Measurements from ENCODE around the gene PTPRD.

DNA sequence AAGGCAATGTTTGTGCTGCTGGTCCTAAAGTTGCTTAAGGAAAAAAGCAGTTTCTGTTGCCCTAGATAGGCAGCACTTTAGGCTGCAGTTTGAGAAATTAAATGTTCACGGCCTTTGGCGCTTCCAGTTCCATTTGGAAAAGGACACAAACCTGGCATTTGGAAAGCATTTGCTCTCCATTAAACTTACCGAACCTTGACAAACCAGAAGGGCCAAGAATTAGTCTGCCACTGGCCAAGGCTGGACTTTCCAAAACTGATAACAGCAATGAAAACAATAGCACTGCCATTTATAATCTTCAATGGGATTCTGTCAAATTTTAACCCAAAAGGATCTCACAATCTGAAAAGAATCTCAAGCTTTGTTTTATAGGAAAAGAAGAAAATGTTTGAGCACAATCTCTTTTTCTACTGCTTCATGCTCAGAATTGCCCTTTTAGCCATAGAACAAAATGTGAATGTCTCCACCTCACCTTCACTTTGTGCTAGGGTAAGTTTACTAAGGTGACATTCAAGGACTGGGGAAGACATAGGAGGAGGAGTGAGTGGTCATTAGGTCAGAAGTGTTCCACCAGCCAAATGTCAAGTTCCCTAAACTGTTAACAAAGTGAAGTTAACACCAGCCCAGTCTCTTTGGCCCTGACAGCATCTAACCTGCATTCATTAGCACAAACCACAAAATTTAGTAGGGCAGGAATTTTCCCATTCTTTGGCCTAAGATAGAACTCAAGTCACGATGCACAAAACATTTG is 2229.8 kb downstream of the PTPRD start:
- no peak for TF ChIP-seq REST (IDR thresholded peaks at IDR 0.05; ENCODE audit: insufficient read depth in 1 of 2, low read depth in 2 of 2, low read length in 1 of 2)
- TF ChIP-seq, protein P1, sequence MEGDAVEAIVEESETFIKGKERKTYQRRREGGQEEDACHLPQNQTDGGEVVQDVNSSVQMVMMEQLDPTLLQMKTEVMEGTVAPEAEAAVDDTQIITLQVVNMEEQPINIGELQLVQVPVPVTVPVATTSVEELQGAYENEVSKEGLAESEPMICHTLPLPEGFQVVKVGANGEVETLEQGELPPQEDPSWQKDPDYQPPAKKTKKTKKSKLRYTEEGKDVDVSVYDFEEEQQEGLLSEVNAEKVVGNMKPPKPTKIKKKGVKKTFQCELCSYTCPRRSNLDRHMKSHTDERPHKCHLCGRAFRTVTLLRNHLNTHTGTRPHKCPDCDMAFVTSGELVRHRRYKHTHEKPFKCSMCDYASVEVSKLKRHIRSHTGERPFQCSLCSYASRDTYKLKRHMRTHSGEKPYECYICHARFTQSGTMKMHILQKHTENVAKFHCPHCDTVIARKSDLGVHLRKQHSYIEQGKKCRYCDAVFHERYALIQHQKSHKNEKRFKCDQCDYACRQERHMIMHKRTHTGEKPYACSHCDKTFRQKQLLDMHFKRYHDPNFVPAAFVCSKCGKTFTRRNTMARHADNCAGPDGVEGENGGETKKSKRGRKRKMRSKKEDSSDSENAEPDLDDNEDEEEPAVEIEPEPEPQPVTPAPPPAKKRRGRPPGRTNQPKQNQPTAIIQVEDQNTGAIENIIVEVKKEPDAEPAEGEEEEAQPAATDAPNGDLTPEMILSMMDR (IDR thresholded peaks at IDR 0.05): no peak
- no peak for TF ChIP-seq SIN3A (IDR thresholded peaks at IDR 0.05; ENCODE audit: borderline replicate concordance, insufficient read depth, low read depth, low read length)
